ENCODE results near the gene NECAB2.

- TF ChIP-seq YY1 (IDR thresholded peaks at IDR 0.05; ENCODE audit: insufficient read depth, insufficient read length) (no peak), ZNF274 (IDR thresholded peaks at IDR 0.05; ENCODE audit: low read depth, low read length) (no peak)
These were observed 50.7 kb downstream of the NECAB2 start for GRCh38 chr16:84018710-84019109.
